ENCODE measurements around the gene TXNRD2. TPM values are rescaled to one million over a fixed set of nuclear protein-coding genes. Genes with fewer than 3 reads are reported as not detected.

TXNRD2 gene
- total and polyA plus RNA-seq, 2 experiments from 2014 or later: 11.2 to 12.4 TPM

- no peak for TF ChIP-seq ZNF462 (CRISPR knock-in tag; IDR thresholded peaks at IDR 0.05)
- TF ChIP-seq JUNB (IDR thresholded peaks at IDR 0.05; ENCODE audit: unreplicated experiment): no peak
- TF ChIP-seq EZH2phosphoT487 (IDR thresholded peaks at IDR 0.05; ENCODE audit: unreplicated experiment): no peak
Observed at GRCh38 chr22:19898145-19898544, 43.5 kb downstream of the TXNRD2 start (continued).

DNA sequence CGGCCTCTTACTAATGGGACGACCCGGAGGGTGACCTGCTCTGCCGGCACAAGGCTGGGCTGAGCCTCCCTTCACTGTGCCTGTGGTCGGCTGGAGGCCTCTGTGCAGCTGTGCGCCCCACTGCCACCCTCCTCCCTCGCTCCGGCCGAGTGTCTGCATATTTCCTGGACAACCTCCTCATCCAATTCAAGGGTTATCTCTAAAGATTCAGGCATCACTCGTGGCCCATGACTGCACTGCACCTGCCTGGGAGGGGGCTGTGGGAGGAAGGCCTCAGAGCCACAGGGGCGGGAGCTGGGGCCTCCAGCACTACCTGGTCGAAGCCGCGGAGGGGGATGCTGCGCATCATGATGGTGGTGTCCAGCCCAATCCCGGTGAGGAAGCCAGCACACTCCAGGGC lies 43.9 kb downstream of the TXNRD2 start:
- DNase-seq (ENCODE audit: low spot score) (no peak), ATAC-seq (no peak)
- H3K4me3 Mint-ChIP-seq: no peak overlapping the region
- Histone ChIP-seq H4K20me1 (replicated peaks; ENCODE audit: insufficient read depth) (no peaks in the 10 kb centered on the region), H3K4me3 (no peak overlapping the region), H3K79me2 (replicated peaks; ENCODE audit: insufficient read depth) (no peaks in the 10 kb centered on the region), H3K27me3 (ENCODE audit: insufficient read depth) (no peaks in the 10 kb centered on the region), H3K36me3 (ENCODE audit: insufficient read depth) (no peaks in the 10 kb centered on the region), H3F3A (replicated peaks; ENCODE audit: low read depth) (peaks cover 5% of the 10 kb centered on the region; the same call in 1 of the 2 replicates), H3K4me1 (ENCODE audit: insufficient read depth) (0 out of 2 replicates have a peak, but pooled peaks cover 1% of the 10 kb centered on the region), H3K9me2 (ENCODE audit: insufficient read depth) (no peaks in the 10 kb centered on the region), H3K4me2 (no peak overlapping the region), H2AFZ (no peak overlapping the region), H3K27ac (ENCODE audit: low read depth) (no peak overlapping the region)
- peaks cover 5% of the 10 kb centered on the region for H3K27me3 Mint-ChIP-seq (ENCODE audit: insufficient read depth, low read depth, poor library complexity)
- H3K4me1 Mint-ChIP-seq: peaks cover 11% of the 10 kb centered on the region
- H3K27ac Mint-ChIP-seq: no peak overlapping the region
- no peaks in the 10 kb centered on the region for H3K36me3 Mint-ChIP-seq (ENCODE audit: low read depth)
- H3K9me3 Mint-ChIP-seq: no peaks in the 10 kb centered on the region
- TF ChIP-seq STAT1 (IDR thresholded peaks at IDR 0.05; ENCODE audit: unreplicated experiment): no peak
